HCT116 (cell line): ENCODE measurements around the gene THEM4.
A peak's percentile ranks its signal among the peaks of the same experiment; 100 is the strongest.

Source experiments
- EGR1 ChIP-seq: IDR thresholded peaks from 2 replicates; pipeline ENCODE4 v1.6.1; 2012; ENCODE audit warnings: low read depth
- POLR2A ChIP-seq: IDR thresholded peaks from 2 replicates; pipeline ENCODE4 v1.7.0; 2011; ENCODE audit warnings: borderline replicate concordance; ENCODE audit not compliant: insufficient read depth, insufficient read length; ENCODE audit errors: extremely low read depth
- TF ChIP-seq, protein P1 (sequence below), 3 experiments: fragments of 200-600 bp in 1 of 3; sonication (generic) in 1 of 3; IDR thresholded peaks in 2 of 3; conservative IDR thresholded peaks in 1 of 3; 2 replicates each; pipeline ENCODE4 v1.5.1; 2012 to 2017; ENCODE audit warnings: low read depth in 2 of 3, low read length in 2 of 3, antibody characterized with exemption in 1 of 3, borderline replicate concordance in 1 of 3, control low read depth in 1 of 3, mild to moderate bottlenecking in 1 of 3, mixed read lengths in 1 of 3, mixed run types in 1 of 3, moderate library complexity in 1 of 3; ENCODE audit not compliant: insufficient read depth in 1 of 3
- TF ChIP-seq, protein P2 (sequence below): IDR thresholded peaks from 2 replicates; pipeline ENCODE4 v1.6.1; 2012

DNA sequence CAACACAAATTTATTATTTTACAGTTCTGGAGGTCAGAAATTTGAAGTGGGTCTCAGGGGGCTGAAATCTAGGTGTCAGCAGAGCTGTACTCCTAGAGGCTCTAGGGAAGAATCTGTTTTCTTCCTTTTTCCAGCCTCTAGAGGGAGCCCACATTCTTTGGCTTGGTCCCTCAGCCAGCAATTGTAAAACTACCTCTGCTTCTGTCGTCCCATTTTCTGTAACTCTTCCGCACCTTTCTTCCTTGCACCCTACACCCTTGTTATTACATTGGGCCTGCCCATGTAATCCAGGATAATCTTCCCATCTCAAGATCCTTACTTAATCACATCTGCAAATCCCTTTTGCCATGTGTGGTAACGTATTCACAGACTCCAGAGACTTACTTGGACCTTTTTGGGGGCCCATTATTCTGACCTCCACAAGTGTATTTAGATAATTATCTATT, 24.8 kb upstream of the THEM4 start:
- TF ChIP-seq, protein P1, sequence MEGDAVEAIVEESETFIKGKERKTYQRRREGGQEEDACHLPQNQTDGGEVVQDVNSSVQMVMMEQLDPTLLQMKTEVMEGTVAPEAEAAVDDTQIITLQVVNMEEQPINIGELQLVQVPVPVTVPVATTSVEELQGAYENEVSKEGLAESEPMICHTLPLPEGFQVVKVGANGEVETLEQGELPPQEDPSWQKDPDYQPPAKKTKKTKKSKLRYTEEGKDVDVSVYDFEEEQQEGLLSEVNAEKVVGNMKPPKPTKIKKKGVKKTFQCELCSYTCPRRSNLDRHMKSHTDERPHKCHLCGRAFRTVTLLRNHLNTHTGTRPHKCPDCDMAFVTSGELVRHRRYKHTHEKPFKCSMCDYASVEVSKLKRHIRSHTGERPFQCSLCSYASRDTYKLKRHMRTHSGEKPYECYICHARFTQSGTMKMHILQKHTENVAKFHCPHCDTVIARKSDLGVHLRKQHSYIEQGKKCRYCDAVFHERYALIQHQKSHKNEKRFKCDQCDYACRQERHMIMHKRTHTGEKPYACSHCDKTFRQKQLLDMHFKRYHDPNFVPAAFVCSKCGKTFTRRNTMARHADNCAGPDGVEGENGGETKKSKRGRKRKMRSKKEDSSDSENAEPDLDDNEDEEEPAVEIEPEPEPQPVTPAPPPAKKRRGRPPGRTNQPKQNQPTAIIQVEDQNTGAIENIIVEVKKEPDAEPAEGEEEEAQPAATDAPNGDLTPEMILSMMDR (IDR thresholded peaks at IDR 0.05 in 2 of 3, conservative IDR thresholded peaks at IDR 0.05 in 1 of 3; ENCODE audit: borderline replicate concordance in 1 of 3, insufficient read depth in 1 of 3, low read depth in 2 of 3, low read length in 2 of 3), result peak; percentile 86 to 95 (median 86)
- TF ChIP-seq POLR2A (no peak), EGR1 (no peak)
- TF ChIP-seq, protein P2, sequence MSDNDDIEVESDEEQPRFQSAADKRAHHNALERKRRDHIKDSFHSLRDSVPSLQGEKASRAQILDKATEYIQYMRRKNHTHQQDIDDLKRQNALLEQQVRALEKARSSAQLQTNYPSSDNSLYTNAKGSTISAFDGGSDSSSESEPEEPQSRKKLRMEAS, result no peak
